Measurements from ENCODE around the gene AP1G2. TPM values are rescaled to one million over a fixed set of nuclear protein-coding genes. Genes with fewer than 3 reads are reported as not detected.

Gene AP1G2
- total and polyA plus RNA-seq, 2 of the 13 experiments (the other 11 are each of a cell fraction or from before 2014, with no cell fraction given), result 96.9 to 611 TPM

GRCh38 chr14:23568600-23569331 is 1.2 kb upstream of the AP1G2 start (continued):
- no peak for TF ChIP-seq HDAC1 (CRISPR knock-in tag; IDR thresholded peaks at IDR 0.05)
- TF ChIP-seq SRSF1 (optimal IDR thresholded peaks at IDR 0.05; ENCODE audit: low read depth, low read length), result no peak
- no peak for TF ChIP-seq ZNF142 (CRISPR knock-in tag; IDR thresholded peaks at IDR 0.05)
- TF ChIP-seq POLR2AphosphoS5 (IDR thresholded peaks at IDR 0.05; ENCODE audit: low read depth, low read length), result no peak
- TF ChIP-seq CREM (IDR thresholded peaks at IDR 0.05), result no peak
- no peak for TF ChIP-seq CREM (CRISPR knock-in tag; IDR thresholded peaks at IDR 0.05)
- TF ChIP-seq HNF1B (CRISPR knock-in tag; IDR thresholded peaks at IDR 0.05), result peak; percentile 78
- no peak for TF ChIP-seq ZNF205 (CRISPR knock-in tag; IDR thresholded peaks at IDR 0.05)
- no peak for TF ChIP-seq RARA (CRISPR knock-in tag; IDR thresholded peaks at IDR 0.05)
- TF ChIP-seq ZNF747 (CRISPR knock-in tag; IDR thresholded peaks at IDR 0.05; ENCODE audit: borderline replicate concordance), result no peak
- TF ChIP-seq, protein P1, sequence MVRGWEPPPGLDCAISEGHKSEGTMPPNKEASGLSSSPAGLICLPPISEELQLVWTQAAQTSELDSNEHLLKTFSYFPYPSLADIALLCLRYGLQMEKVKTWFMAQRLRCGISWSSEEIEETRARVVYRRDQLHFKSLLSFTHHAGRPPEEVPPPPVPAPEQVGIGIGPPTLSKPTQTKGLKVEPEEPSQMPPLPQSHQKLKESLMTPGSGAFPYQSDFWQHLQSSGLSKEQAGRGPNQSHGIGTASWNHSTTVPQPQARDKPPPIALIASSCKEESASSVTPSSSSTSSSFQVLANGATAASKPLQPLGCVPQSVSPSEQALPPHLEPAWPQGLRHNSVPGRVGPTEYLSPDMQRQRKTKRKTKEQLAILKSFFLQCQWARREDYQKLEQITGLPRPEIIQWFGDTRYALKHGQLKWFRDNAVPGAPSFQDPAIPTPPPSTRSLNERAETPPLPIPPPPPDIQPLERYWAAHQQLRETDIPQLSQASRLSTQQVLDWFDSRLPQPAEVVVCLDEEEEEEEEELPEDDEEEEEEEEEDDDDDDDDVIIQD (CRISPR knock-in tag; IDR thresholded peaks at IDR 0.05; ENCODE audit: low read depth), result no peak
- TF ChIP-seq ETS1 (CRISPR knock-in tag; IDR thresholded peaks at IDR 0.05), result no peak
- peak; percentile 32; the same call in 1 of the 2 replicates for TF ChIP-seq ERF (CRISPR knock-in tag; IDR thresholded peaks at IDR 0.05)
- TF ChIP-seq ZNF350 (CRISPR knock-in tag; IDR thresholded peaks at IDR 0.05; ENCODE audit: borderline replicate concordance, low read depth), result no peak
- TF ChIP-seq ZFP62 (CRISPR knock-in tag; IDR thresholded peaks at IDR 0.05), result no peak
- no peak for TF ChIP-seq ZFP36L2 (CRISPR knock-in tag; IDR thresholded peaks at IDR 0.05)
